Measurements from ENCODE around the gene SUSD3.

Gene SUSD3

DNA sequence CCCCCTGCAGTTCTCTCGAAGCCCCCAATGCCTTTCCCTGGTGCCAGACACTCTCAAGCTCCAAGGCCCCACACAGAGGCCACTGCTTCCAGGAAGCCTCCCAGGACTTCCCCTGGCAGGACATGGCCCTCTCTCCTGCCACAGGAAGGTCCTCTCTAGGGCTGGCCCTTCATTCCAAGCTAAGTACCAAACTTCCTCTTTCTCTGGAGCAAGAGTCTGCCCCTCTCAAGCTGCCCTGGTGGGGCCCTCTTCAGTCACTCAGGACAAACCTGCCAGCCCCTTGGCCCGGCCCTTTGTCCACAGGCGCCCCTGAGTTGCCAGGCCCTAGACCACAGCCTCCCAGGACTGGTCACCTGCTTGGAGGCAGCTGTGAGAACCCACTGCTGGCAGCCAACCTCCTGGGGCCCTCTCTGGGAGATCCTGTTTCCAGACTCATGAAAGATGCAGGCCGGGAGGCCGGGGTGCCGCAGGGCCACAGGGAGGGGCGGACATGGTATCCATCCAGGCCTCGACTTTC, 69.0 kb downstream of the SUSD3 start:
- no peak for DNase-seq

DNA sequence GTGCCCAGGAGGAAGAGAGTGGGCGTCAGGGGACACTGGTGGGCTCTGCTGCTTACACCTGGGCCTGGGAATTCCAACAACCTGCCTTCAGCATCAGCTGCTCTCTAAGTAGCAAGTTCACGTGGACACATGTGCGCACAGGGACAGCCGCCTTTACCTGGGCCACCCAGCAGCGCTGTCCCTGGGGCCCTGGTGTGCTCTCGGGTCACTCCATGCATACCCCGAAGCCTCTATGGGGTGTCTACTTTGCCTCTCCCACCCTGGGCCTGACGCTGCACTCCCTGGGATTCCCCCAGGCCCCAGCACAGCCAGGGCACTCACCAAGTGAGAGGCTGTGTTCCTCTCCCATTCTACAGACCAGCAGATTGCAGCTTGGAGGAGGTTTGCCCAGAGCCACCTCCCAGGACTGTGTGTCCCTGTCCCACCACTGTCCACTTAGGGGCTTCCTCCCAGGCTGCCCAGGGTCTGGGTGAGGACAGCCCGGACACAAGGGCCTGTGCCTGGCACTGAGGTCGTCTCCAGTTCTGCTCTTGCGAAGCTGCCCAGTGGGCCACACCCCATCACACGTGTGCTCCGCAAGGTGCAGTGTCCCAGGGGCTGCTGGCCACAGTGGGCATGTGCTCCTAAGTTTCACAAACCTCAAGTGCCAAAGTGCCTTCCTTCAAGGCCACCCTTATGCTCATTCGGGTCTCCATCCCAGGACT, 69.7 kb downstream of the SUSD3 start:
- DNase-seq, result no peak

- no peak for DNase-seq
These were observed 70.3 kb downstream of the SUSD3 start for GRCh38 chr9:93128715-93129224.

- no peak for DNase-seq
These were observed 70.8 kb downstream of the SUSD3 start for GRCh38 chr9:93129286-93129685.

GRCh38 chr9:93129691-93130500, 71.4 kb downstream of the SUSD3 start:
- DNase-seq, result no peak

DNA sequence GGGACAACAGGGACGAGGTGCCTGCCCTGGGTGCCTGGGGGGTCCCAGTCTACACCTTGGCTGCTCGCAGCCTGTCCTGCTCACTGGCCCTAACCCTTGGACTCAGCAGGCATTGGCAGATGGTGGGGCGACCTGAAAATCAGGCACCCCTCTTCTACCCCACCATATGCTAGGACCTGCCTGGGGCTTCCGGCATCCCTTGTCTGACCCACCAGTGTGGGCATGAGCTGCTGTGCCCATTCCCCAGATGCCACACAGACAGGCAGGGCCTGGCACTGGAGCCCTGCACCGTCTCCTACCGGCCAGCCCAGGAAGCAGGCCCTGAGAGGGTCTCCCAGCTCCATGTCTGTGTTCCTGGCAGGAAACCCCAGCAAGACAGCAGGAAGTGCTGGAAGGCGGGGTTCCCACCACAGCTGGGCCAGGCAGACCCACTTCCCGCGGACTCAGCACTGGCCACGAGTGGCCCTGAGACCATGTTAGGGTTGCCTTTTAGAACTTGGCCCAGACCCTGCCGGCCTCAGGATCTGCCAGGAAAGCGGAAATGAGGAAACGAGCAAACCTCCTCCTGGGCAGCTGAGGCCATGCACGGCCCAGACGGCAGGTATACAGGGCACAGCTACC, 72.5 kb downstream of the SUSD3 start:
- DNase-seq, result no peak

GRCh38 chr9:93131599-93132286, 73.2 kb downstream of the SUSD3 start:
- DNase-seq, result no peak

GRCh38 chr9:93132287-93132927, 73.9 kb downstream of the SUSD3 start:
- no peak for DNase-seq

DNA sequence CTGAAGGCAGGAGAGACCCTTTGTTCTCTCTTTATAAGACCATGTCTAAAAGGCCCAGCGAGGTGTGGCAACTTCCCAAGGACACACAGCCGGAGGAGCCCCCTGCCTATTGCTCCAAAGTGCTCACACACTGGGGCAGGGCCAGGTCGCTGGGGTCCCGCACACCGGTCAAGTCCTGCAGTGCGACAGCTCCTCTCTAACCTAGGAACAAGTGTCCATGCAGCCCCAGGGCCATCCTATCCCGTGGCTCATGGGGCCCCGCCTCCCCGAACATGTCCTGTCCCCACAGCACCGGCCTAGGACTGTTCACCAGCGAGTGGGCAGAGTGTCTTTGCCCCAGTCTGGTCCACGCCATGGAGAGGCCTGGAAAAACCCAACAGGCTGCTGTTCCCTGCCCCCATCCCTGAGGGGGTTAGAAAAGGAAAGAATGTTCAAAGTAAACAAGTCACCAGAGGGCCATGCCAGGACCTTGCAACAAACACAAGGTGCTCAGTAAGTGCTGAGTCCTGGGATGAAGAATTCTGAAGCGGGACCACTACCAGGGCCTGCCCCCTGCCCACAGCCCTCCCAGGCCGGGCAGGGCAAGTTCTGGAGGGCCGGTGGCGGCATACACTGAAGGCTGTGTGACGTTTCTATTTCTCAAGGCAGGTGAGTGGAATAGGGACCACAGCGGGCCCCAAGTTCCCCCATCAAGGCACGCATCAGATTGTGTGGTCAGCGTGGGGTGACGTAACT, 74.6 kb downstream of the SUSD3 start:
- DNase-seq, result no peak

GRCh38 chr9:93133681-93134014, 75.1 kb downstream of the SUSD3 start:
- no peak for DNase-seq

DNA sequence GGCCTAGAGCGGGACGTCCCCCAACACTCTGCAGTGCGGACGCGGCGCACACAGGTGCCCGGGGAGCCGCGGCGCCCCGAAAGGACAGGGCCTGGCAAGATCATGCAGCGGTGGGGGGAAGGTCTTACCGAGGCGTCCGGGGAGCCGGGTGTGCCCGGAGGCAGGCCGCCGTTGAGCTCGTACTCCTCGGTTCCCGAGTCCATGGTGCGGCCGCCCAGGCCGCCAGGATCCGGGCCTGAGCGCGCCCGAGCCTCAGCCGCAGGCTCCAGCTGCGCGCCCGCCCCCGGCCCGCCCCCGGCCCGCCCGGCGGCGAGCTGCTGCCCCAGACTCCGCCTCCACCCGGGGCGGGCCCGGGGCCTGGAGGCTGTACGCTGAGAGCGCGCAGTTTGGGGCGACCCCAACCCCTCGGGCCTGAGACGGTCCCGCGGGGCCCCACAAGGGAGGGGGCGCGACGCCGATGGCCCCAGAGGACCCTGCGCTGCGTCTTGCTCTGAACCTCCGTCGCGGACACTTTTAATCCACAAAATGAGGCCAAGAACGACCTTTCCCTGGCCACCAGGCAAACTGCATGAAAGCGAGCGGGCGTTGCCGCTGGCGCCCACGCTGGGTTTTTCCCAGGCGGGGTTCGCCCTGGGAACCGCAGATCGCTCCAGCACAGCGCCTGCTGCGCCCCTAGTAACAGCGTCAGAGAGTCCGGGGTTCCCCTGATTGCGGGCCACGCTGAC, 75.7 kb downstream of the SUSD3 start, which contains the start of gene NINJ1:
NINJ1 (minus strand) TSS at position 237 of the 725 bp plus-strand sequence; CDS start at position 203, 34 bp downstream.
- DNase-seq, result no peak

Measured in NCI-H2081 treated with DMSO at 0.1 percent for 48 hours (cell line).